Heart left ventricle (tissue), 13 donors: ENCODE measurements around the gene ZNF184.

Experiments
- CTCF ChIP-seq, 12 donors: fragments of 200-600 bp; sonication (generic) in 4 of 12; IDR thresholded peaks; one replicate each; pipeline versions ENCODE4 v1.5.0 to v1.8.0; 2018 to 2022; ENCODE audit warnings: antibody characterized with exemption in 12 of 12, mild to moderate bottlenecking in 5 of 12
- POLR2A ChIP-seq, 2 donors: fragments of 450-650 bp; IDR thresholded peaks; one replicate each; pipeline ENCODE4 v1.6.1; 2017; ENCODE audit warnings: antibody characterized with exemption in 2 of 2, mild to moderate bottlenecking in 2 of 2, moderate library complexity in 2 of 2
- donor health status: ischemic (EF 13 %, LVEDD 7.1; RV severe dilation, severe dysfunction).
- donor health status: DM: no; HTN: yes; CAD: no.
- donor health status: DM: no; HTN: no; CAD: no.
- donor health status: ischemic (EF 25% LVEDD 6.9; RV normal size, moderate dysfunction).
- donor health status: ischemic (EF 25% LVEDD 5.7; RV mildly dilated, moderate dysfunction).
- donor health status: ischemic (EF 35%, LVEDD 5.7; RV mildly dilated, moderate dysfunction).
- donor health status: nonischemic (EF 11% LVEDD 7.7; RV severe dilation, severe dysfunction).
- donor health status: DM: yes; HTN: yes; CAD: no.
- donor health status: PGD.
- donor health status: ischemic (EF 29% LVEDD 5.4; RV normal size, mild dysfunction).
- donor health status: nonischemic (EF 23%, LVEDD 6.1; RV moderate dilation, normal function).

- TF ChIP-seq CTCF (IDR thresholded peaks at IDR 0.05) (no peak), POLR2A (IDR thresholded peaks at IDR 0.05) (no peak)
These were observed 4.6 kb downstream of the ZNF184 start for GRCh38 chr6:27468334-27468733.
